CD14-positive monocyte (primary cell): Measurements from ENCODE around the gene SPIN2B. TPM values are rescaled to one million over a fixed set of nuclear protein-coding genes. Genes with fewer than 3 reads are reported as not detected.
"Not testable (repeated sequence)": the region's sequence is repeated elsewhere in the genome, so short reads cannot be mapped to it uniquely, and the experiment has no call there.

Experiments
- DNase-seq, 3 donors: peaks; one replicate each; pipeline ENCODE4 v3.0.0-alpha.2; 2011 to 2022
- H2AFZ ChIP-seq: 2 replicates; pipeline ENCODE4 v1.6.0; 2012; ENCODE audit warnings: mild to moderate bottlenecking, low read depth, low read length, inconsistent platforms; ENCODE audit not compliant: insufficient read depth, poor library complexity, severe bottlenecking
- H3K27ac ChIP-seq, 2 donors: 1 replicate in 1 of 2; 2 replicates in 1 of 2; pipeline ENCODE4 v1.5.1; 2012 to 2013; ENCODE audit warnings: low read length in 2 of 2, control low read depth in 1 of 2, inconsistent platforms in 1 of 2, low read depth in 1 of 2, mild to moderate bottlenecking in 1 of 2
- H3K27me3 ChIP-seq, 2 donors: one replicate each; pipeline versions ENCODE4 v1.6.0 to v1.6.1; 2011 to 2013; ENCODE audit warnings: low read length in 2 of 2; ENCODE audit not compliant: control insufficient read depth in 2 of 2, insufficient read depth in 2 of 2
- H3K36me3 ChIP-seq, 2 donors: replicated peaks in 1 of 2; 1 replicate in 1 of 2; 2 replicates in 1 of 2; pipeline versions ENCODE4 v1.5.1 to v1.6.1; 2012 to 2013; ENCODE audit warnings: low read length in 2 of 2, control low read depth in 1 of 2, inconsistent platforms in 1 of 2, mild to moderate bottlenecking in 1 of 2; ENCODE audit not compliant: insufficient read depth in 2 of 2, control insufficient read depth in 1 of 2
- H3K4me1 ChIP-seq, 2 donors: 1 replicate in 1 of 2; 2 replicates in 1 of 2; pipeline versions ENCODE4 v1.5.1 to v1.6.1; 2012 to 2013; ENCODE audit warnings: low read length in 2 of 2, control low read depth in 1 of 2, inconsistent platforms in 1 of 2, mild to moderate bottlenecking in 1 of 2, moderate library complexity in 1 of 2; ENCODE audit not compliant: insufficient read depth in 2 of 2, control insufficient read depth in 1 of 2
- H3K4me2 ChIP-seq: replicated peaks from 2 replicates; pipeline ENCODE3; 2012; ENCODE audit warnings: low read length, moderate library complexity, mild to moderate bottlenecking; ENCODE audit not compliant: poor library complexity, severe bottlenecking; ENCODE audit errors: extremely low read depth
- H3K4me3 ChIP-seq, 3 experiments: fragments of 200-600 bp in 1 of 3; sonication (generic) in 1 of 3; replicated peaks in 1 of 3; 1 replicate in 2 of 3; 2 replicates in 1 of 3; pipeline ENCODE4 v1.5.1; 2011 to 2013; ENCODE audit warnings: low read length in 3 of 3, mild to moderate bottlenecking in 3 of 3, control low read depth in 2 of 3, low read depth in 2 of 3, inconsistent platforms in 1 of 3, moderate library complexity in 1 of 3
- H3K79me2 ChIP-seq: 2 replicates; pipeline ENCODE4 v1.6.0; 2012; ENCODE audit warnings: mild to moderate bottlenecking, control low read depth, inconsistent platforms, low read length, moderate library complexity; ENCODE audit not compliant: insufficient read depth
- H3K9ac ChIP-seq: 2 replicates; pipeline ENCODE4 v1.6.0; 2017; ENCODE audit warnings: low read length, mild to moderate bottlenecking; ENCODE audit not compliant: insufficient read depth, poor library complexity, severe bottlenecking
- H3K9me3 ChIP-seq, 2 donors: replicated peaks in 1 of 2; 1 replicate in 1 of 2; 2 replicates in 1 of 2; pipeline versions ENCODE4 v1.5.1 to v1.6.1; 2012 to 2013; ENCODE audit warnings: low read length in 2 of 2, control low read depth in 1 of 2; ENCODE audit not compliant: control insufficient read depth in 1 of 2, insufficient read depth in 1 of 2
- H4K20me1 ChIP-seq: 2 replicates; pipeline ENCODE4 v1.6.0; 2012; ENCODE audit warnings: mild to moderate bottlenecking, low read length, control low read depth, moderate library complexity; ENCODE audit not compliant: insufficient read depth
- H3K27ac Mint-ChIP-seq, 7 donors: one replicate each; pipeline ENCODE4 v1.8.0; 2020; ENCODE audit warnings: mild to moderate bottlenecking in 7 of 7, mixed read lengths in 7 of 7, moderate library complexity in 6 of 7, inconsistent platforms in 2 of 7
- H3K27me3 Mint-ChIP-seq, 3 donors: one replicate each; pipeline ENCODE4 v1.8.0; 2021 to 2022; ENCODE audit warnings: low read depth in 3 of 3, mild to moderate bottlenecking in 3 of 3, mixed read lengths in 3 of 3, moderate library complexity in 3 of 3, inconsistent platforms in 1 of 3
- H3K36me3 Mint-ChIP-seq, 2 donors: one replicate each; pipeline ENCODE4 v1.8.0; 2020; ENCODE audit warnings: mixed read lengths in 2 of 2, inconsistent platforms in 1 of 2, mild to moderate bottlenecking in 1 of 2
- H3K4me1 Mint-ChIP-seq: one replicate; pipeline ENCODE4 v1.8.0; 2020; ENCODE audit warnings: mild to moderate bottlenecking, mixed read lengths
- H3K4me3 Mint-ChIP-seq, 2 donors: one replicate each; pipeline ENCODE4 v1.8.0; 2020; ENCODE audit warnings: mild to moderate bottlenecking in 2 of 2, mixed read lengths in 2 of 2, moderate library complexity in 1 of 2
- H3K9me3 Mint-ChIP-seq, 7 donors: one replicate each; pipeline ENCODE4 v1.8.0; 2020 to 2022; ENCODE audit warnings: mixed read lengths in 7 of 7, mild to moderate bottlenecking in 6 of 7, moderate library complexity in 6 of 7, inconsistent platforms in 2 of 7
- CTCF ChIP-seq: fragments of 200-600 bp; IDR thresholded peaks from one replicate; pipeline ENCODE4 v1.8.0; 2022; ENCODE audit warnings: antibody characterized with exemption, mild to moderate bottlenecking
- WGBS: methylation state at CpG from one replicate; pipeline ENCODE4 v1.1.5; 2013; ENCODE audit warnings: missing lambda C conversion rate; ENCODE audit not compliant: insufficient coverage; 5-methylcytosine and 5-hydroxymethylcytosine counted together
- intact Hi-C, 2 donors: fragments of 100-400 bp; cut with micrococcal nuclease; formaldehyde crosslinking; loops; one replicate each; pipeline versions ENCODE4 v1.15.0 to v1.15.1; 2023
- polyA plus RNA-seq, 3 donors: library from polyadenylated mRNA; depleted of rRNA in 1 of 3; unstranded in 2 of 3; stranded (reverse) in 1 of 3; fragments of 300-500 nt in 2 of 3; fragments of >200 nt in 1 of 3; fragmentation: Illumina TruSeq in 2 of 3; gene quantifications; 1 replicate in 2 of 3; 2 replicates in 1 of 3; pipeline ENCODE4 v1.2.3, GENCODE V29; 2012 to 2021

SPIN2B gene
- polyA plus RNA-seq, 3 donors, result 6.5 to 9.0 (median 6.7) TPM

- H3K36me3 ChIP-seq, result no peaks in the 10 kb centered on the region
- no peak overlapping the region for H3K9ac ChIP-seq
- H3K27ac Mint-ChIP-seq, result no peak overlapping the region
- H3K27me3 Mint-ChIP-seq, result peaks cover 0 to 5% (median 2%) of the 10 kb centered on the region in 3 donors
- H3K4me3 Mint-ChIP-seq, result no peak overlapping the region
- no peaks in the 10 kb centered on the region for H4K20me1 ChIP-seq
- no peak overlapping the region for H3K4me2 ChIP-seq
- no peaks in the 10 kb centered on the region for H3K4me1 Mint-ChIP-seq
- peaks cover 0 to 3% of the 10 kb centered on the region in 2 donors for H3K36me3 Mint-ChIP-seq
- H3K9me3 Mint-ChIP-seq, result peaks cover 0 to 7% (median 1%) of the 10 kb centered on the region in 7 donors
- intact Hi-C loops, result no loop called here
- H3K79me2 ChIP-seq, result no peaks in the 10 kb centered on the region
- no peaks in the 10 kb centered on the region for H3K27me3 ChIP-seq
- TF ChIP-seq CTCF, result no peak
- no peaks in the 10 kb centered on the region for H3K9me3 ChIP-seq
- H3K27ac ChIP-seq, result no peak overlapping the region
- H3K4me1 ChIP-seq, result no peaks in the 10 kb centered on the region
- H2AFZ ChIP-seq, result no peak overlapping the region
- no peak for DNase-seq
- H3K4me3 ChIP-seq, result no peak overlapping the region
- WGBS, result no CpG with 5 or more reads among the region's 7 CpGs
Measured at GRCh38 chrX:57132046-57132445, 10.7 kb upstream of the SPIN2B start.

GRCh38 chrX:57121816-57122215 is 468 bp upstream of the SPIN2B start:
- Histone ChIP-seq H3K79me2 (no peaks in the 10 kb centered on the region), H3K36me3 (no peaks in the 10 kb centered on the region), H3K9me3 (no peaks in the 10 kb centered on the region), H3K4me1 (no peaks in the 10 kb centered on the region), H3K4me2 (peak overlapping the region; percentile 65), H3K9ac (peak overlapping the region; percentile 65), H2AFZ (peak overlapping the region; percentile 82), H3K27me3 (no peaks in the 10 kb centered on the region), H3K4me3 (peak overlapping the region; percentile 61 to 76 (median 61)), H4K20me1 (no peaks in the 10 kb centered on the region), H3K27ac (peak overlapping the region; percentile 42 to 75)
- no peak for DNase-seq
- WGBS, result no CpG with 5 or more reads among the region's 10 CpGs
- peaks cover 10% of the 10 kb centered on the region for H3K4me1 Mint-ChIP-seq
- peaks cover 0 to 9% (median 2%) of the 10 kb centered on the region in 7 donors for H3K9me3 Mint-ChIP-seq
- peak overlapping the region; percentile 93 to 95 for H3K4me3 Mint-ChIP-seq
- no peak for TF ChIP-seq CTCF
- H3K36me3 Mint-ChIP-seq, result peaks cover 0 to 3% of the 10 kb centered on the region in 2 donors
- peaks cover 0 to 5% (median 0%) of the 10 kb centered on the region in 3 donors for H3K27me3 Mint-ChIP-seq
- intact Hi-C loops, result no loop called here
- peak overlapping the region; percentile 64 to 94 (median 84) for H3K27ac Mint-ChIP-seq

GRCh38 chrX:57120619-57121161 is 658 bp downstream of the SPIN2B start:
- Histone ChIP-seq H3K27ac (peak overlapping the region in 1 of 2 donors; percentile 75), H3K4me2 (peak overlapping the region; percentile 65), H3K4me3 (peak overlapping the region; percentile 61 to 76 (median 61)), H3K9ac (peak overlapping the region; percentile 65), H2AFZ (peak overlapping the region; percentile 82)
- H3K79me2 ChIP-seq, DNase-seq, H3K9me3 Mint-ChIP-seq, H3K36me3 Mint-ChIP-seq, H4K20me1 ChIP-seq, H3K27me3 ChIP-seq, H3K36me3 ChIP-seq, H3K4me1 ChIP-seq, H3K27me3 Mint-ChIP-seq, intact Hi-C loops, H3K9me3 ChIP-seq: not testable (repeated sequence)
- peak overlapping the region in 4 of 7 donors; percentile 73 to 94 (median 88) for H3K27ac Mint-ChIP-seq
- H3K4me3 Mint-ChIP-seq, result peak overlapping the region; percentile 93 to 95
- 0% methylated on average over 3 of the region's 12 CpGs for WGBS
- peaks cover 10% of the 10 kb centered on the region for H3K4me1 Mint-ChIP-seq
